NB4 (cell line): ENCODE results near the gene NOL3.

Experiments used
- DNase-seq: peaks from one replicate; pipeline ENCODE4 v3.0.0; 2010; ENCODE audit warnings: low read depth
- H3K4me3 ChIP-seq: one replicate; pipeline ENCODE4 v1.5.1; 2011; ENCODE audit warnings: mild to moderate bottlenecking, low read depth, low read length, moderate library complexity
- MYC ChIP-seq: IDR thresholded peaks from 2 replicates; pipeline ENCODE4 v1.6.1; 2011; ENCODE audit warnings: low read depth, low read length
- POLR2A ChIP-seq: IDR thresholded peaks from 2 replicates; pipeline ENCODE4 v1.6.1; 2011; ENCODE audit warnings: mild to moderate bottlenecking; ENCODE audit not compliant: insufficient read length; ENCODE audit errors: extremely low read depth
- TF ChIP-seq, protein P1 (sequence below): IDR thresholded peaks from one replicate; pipeline ENCODE4 v1.5.1; 2012; ENCODE audit warnings: low read depth, low read length
- TF ChIP-seq, protein P2 (sequence below): IDR thresholded peaks from 2 replicates; pipeline ENCODE4 v1.6.1; 2011; ENCODE audit warnings: low read depth, low read length

NOL3 gene

GRCh38 chr16:67188323-67188722 lies 18.0 kb downstream of the NOL3 start:
- no peak overlapping the region for H3K4me3 ChIP-seq
- TF ChIP-seq, protein P1, sequence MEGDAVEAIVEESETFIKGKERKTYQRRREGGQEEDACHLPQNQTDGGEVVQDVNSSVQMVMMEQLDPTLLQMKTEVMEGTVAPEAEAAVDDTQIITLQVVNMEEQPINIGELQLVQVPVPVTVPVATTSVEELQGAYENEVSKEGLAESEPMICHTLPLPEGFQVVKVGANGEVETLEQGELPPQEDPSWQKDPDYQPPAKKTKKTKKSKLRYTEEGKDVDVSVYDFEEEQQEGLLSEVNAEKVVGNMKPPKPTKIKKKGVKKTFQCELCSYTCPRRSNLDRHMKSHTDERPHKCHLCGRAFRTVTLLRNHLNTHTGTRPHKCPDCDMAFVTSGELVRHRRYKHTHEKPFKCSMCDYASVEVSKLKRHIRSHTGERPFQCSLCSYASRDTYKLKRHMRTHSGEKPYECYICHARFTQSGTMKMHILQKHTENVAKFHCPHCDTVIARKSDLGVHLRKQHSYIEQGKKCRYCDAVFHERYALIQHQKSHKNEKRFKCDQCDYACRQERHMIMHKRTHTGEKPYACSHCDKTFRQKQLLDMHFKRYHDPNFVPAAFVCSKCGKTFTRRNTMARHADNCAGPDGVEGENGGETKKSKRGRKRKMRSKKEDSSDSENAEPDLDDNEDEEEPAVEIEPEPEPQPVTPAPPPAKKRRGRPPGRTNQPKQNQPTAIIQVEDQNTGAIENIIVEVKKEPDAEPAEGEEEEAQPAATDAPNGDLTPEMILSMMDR, result no peak
- TF ChIP-seq MYC, result no peak
- TF ChIP-seq POLR2A, result no peak
- TF ChIP-seq, protein P2, sequence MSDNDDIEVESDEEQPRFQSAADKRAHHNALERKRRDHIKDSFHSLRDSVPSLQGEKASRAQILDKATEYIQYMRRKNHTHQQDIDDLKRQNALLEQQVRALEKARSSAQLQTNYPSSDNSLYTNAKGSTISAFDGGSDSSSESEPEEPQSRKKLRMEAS, result no peak
- DNase-seq, result no peak

DNA sequence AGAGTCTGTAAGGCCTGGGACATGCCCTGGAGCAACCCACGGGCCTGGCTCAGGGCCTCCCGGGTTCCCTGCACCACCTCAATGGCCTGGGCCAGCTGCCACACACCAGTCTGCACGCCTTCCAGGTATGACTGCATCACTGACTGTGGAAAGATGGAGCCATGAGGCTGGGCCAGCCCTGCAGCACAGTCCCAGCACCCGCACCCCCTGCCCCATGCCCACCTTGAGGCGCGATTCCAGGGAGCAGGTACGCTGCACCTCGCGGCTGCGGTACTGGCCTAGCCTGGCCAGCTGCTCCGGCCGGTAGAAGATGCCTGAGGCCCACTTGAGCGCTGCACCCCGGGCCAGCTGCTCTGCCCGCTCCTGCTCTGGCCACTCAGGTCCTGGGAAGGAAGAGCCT lies 18.5 kb downstream of the NOL3 start:
- no peak for DNase-seq
- TF ChIP-seq, protein P2, result no peak
- no peak for TF ChIP-seq POLR2A
- TF ChIP-seq, protein P1, result no peak
- no peak for TF ChIP-seq MYC

GRCh38 chr16:67190041-67190440 lies 19.7 kb downstream of the NOL3 start, which contains the start of gene EXOC3L1:
TSS of gene EXOC3L1 (minus strand) at chr16:67190136. CDS start at chr16:67189676, 460 bp downstream.
- no peak within 1 kb of the TSS for H3K4me3 ChIP-seq
- TF ChIP-seq, protein P2, result no peak
- no peak for DNase-seq

More for the DNA sequence above, 18.5 kb downstream of the NOL3 start:
- H3K4me3 ChIP-seq, result no peak overlapping the region

GRCh38 chr16:67190448-67191399 lies 20.4 kb downstream of the NOL3 start:
- TF ChIP-seq MYC (no peak), POLR2A (no peak)
- TF ChIP-seq, protein P1, result no peak
- TF ChIP-seq, protein P2, result no peak
- H3K4me3 ChIP-seq, result no peak overlapping the region
- no peak for DNase-seq

- DNase-seq, result no peak
- TF ChIP-seq, protein P1, result no peak
- TF ChIP-seq, protein P2, result no peak
- TF ChIP-seq MYC, result no peak
- no peak for TF ChIP-seq POLR2A
- peak overlapping the region; percentile 49 for H3K4me3 ChIP-seq
Observed at GRCh38 chr16:67191411-67191994, 21.2 kb downstream of the NOL3 start.
